ENCODE results near the gene TKFC. TPM values are rescaled to one million over a fixed set of nuclear protein-coding genes. Genes with fewer than 3 reads are reported as not detected.

TKFC gene
- total and polyA plus RNA-seq, 4 donors = 15.7 to 134 (median 53.4) TPM

DNA sequence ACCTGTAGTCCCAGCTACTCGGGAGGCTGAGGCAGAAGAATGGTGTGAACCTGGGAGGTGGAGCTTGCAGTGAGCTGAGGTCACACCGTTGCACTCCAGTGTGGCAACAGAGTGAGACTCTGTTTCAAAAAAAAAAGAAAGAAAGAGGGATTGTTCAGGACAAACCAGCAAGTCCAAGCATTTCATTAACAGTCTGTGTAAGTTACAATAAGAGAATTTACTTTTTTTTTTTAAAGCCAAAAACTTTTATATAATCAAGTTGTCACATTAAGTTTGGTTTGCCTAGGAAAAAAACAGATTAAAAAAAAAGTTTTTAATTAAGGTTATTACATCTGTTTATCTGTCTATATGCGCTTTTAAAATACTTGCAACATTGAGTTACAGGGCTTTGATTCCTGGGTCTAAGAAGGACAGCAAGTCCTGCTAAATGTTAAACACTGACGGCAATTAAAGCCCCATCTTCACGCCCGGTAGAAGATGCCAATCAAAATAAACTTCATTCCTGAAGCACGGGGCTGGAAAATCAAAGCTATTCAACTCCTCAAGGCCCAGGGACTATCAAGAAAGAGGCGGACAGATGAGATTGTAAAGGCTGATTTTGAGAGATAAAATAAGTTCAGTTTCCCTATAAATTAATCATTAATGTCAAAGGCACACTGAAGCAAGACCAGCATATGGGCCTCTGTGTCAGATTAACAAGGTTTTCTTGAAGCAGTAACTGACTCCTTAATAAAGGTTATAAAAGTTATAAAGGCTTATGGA, 39.8 kb downstream of the TKFC start:
- peaks cover 3 to 10% (median 4%) of the 10 kb centered on the region in 4 donors for H3K36me3 ChIP-seq (ENCODE audit: control insufficient read depth in 4 of 4, insufficient read depth in 3 of 4, low read depth in 1 of 4, low read length in 3 of 4)
- H3K4me3 ChIP-seq (ENCODE audit: low read depth in 1 of 3, low read length in 3 of 3) = no peak overlapping the region
- peaks cover 10 to 23% (median 14%) of the 10 kb centered on the region in 4 donors for H3K4me1 ChIP-seq (ENCODE audit: control insufficient read depth in 4 of 4, insufficient read depth in 4 of 4, low read length in 3 of 4)
- DNase-seq (ENCODE audit: low spot score) = no peak
- no peaks in the 10 kb centered on the region for H3K9me3 ChIP-seq (ENCODE audit: control insufficient read depth in 4 of 4, low read length in 3 of 4)
- H3K27me3 ChIP-seq (ENCODE audit: control insufficient read depth in 4 of 4, insufficient read depth in 4 of 4, low read length in 3 of 4) = no peaks in the 10 kb centered on the region
- no peak overlapping the region for H3K27ac ChIP-seq (ENCODE audit: low read depth in 1 of 2, low read length in 2 of 2)
- H3K9ac ChIP-seq (ENCODE audit: low read depth in 1 of 2, low read length in 2 of 2) = no peak overlapping the region
- TF ChIP-seq HNF4G (IDR thresholded peaks at IDR 0.05) (no peak), MAX (IDR thresholded peaks at IDR 0.05) (no peak), RXRA (IDR thresholded peaks at IDR 0.05) (no peak), FOXA1 (IDR thresholded peaks at IDR 0.05) (no peak), HNF4A (conservative IDR thresholded peaks at IDR 0.05) (no peak), JUND (IDR thresholded peaks at IDR 0.05) (no peak), ATF3 (IDR thresholded peaks at IDR 0.05) (no peak), FOXA2 (IDR thresholded peaks at IDR 0.05) (no peak), SP1 (IDR thresholded peaks at IDR 0.05) (no peak)
- WGBS = 85% methylated on average over 8 of the region's 8 CpGs

DNA sequence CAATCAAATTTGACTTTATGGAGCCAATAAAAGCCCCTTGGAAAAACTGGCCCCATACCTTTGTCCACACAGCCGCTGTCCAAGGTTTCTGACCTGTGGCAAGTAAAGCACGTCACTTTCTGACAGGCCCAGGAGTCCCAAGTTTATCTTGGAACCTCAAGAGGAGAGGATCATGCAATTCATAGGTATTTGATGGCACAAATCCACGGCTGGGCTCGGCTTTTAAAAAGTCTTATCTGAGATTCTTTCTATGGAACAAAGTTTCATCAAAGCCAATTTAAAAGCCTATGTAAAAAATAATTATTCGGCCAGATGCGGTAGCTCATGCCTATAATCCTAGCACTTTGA, 42.7 kb downstream of the TKFC start:
- Histone ChIP-seq H3K9ac (ENCODE audit: low read depth in 1 of 2, low read length in 2 of 2) (no peak overlapping the region), H3K4me1 (ENCODE audit: control insufficient read depth in 4 of 4, insufficient read depth in 4 of 4, low read length in 3 of 4) (peaks cover 5 to 15% (median 7%) of the 10 kb centered on the region in 4 donors), H3K4me3 (ENCODE audit: low read depth in 1 of 3, low read length in 3 of 3) (no peak overlapping the region), H3K27ac (ENCODE audit: low read depth in 1 of 2, low read length in 2 of 2) (no peak overlapping the region), H3K27me3 (ENCODE audit: control insufficient read depth in 4 of 4, insufficient read depth in 4 of 4, low read length in 3 of 4) (no peaks in the 10 kb centered on the region), H3K9me3 (ENCODE audit: control insufficient read depth in 4 of 4, low read length in 3 of 4) (no peaks in the 10 kb centered on the region), H3K36me3 (ENCODE audit: control insufficient read depth in 4 of 4, insufficient read depth in 3 of 4, low read depth in 1 of 4, low read length in 3 of 4) (no peaks in the 10 kb centered on the region)
- no peak for DNase-seq (ENCODE audit: low spot score)
- TF ChIP-seq EGR1 (IDR thresholded peaks at IDR 0.05; ENCODE audit: low read depth in 2 of 2) (no peak), TAF1 (conservative IDR thresholded peaks at IDR 0.05) (no peak), FOXA2 (IDR thresholded peaks at IDR 0.05) (no peak), RAD21 (IDR thresholded peaks at IDR 0.05) (no peak), HNF4A (conservative IDR thresholded peaks at IDR 0.05) (peak; percentile 13 to 79), NR2F2 (IDR thresholded peaks at IDR 0.05) (no peak), JUND (IDR thresholded peaks at IDR 0.05) (peak in 1 of 2 donors; percentile 60), RXRA (IDR thresholded peaks at IDR 0.05) (peak in 1 of 2 donors; percentile 72), REST (IDR thresholded peaks at IDR 0.05) (peak; percentile 82), ATF3 (IDR thresholded peaks at IDR 0.05) (no peak)
- 49% methylated on average over 6 of the region's 6 CpGs for WGBS
